A673 (cell line): ENCODE measurements around the gene UCP2.

Experiments used
- EZH2 ChIP-seq: fragments of 200-600 bp; sonication (generic); IDR thresholded peaks from 2 replicates; pipeline ENCODE4 v1.6.1; 2017; ENCODE audit warnings: borderline replicate concordance, low read depth, mild to moderate bottlenecking, mixed read lengths, antibody characterized with exemption, low read length; ENCODE audit not compliant: poor library complexity, severe bottlenecking
- TF ChIP-seq, protein P1 (sequence below): fragments of 300-800, 200-600 bp; sonication (generic); conservative IDR thresholded peaks from 2 replicates; pipeline ENCODE4 v1.5.1; 2017; ENCODE audit warnings: low read depth, mild to moderate bottlenecking, antibody characterized with exemption, low read length, moderate library complexity, mixed read lengths

DNA sequence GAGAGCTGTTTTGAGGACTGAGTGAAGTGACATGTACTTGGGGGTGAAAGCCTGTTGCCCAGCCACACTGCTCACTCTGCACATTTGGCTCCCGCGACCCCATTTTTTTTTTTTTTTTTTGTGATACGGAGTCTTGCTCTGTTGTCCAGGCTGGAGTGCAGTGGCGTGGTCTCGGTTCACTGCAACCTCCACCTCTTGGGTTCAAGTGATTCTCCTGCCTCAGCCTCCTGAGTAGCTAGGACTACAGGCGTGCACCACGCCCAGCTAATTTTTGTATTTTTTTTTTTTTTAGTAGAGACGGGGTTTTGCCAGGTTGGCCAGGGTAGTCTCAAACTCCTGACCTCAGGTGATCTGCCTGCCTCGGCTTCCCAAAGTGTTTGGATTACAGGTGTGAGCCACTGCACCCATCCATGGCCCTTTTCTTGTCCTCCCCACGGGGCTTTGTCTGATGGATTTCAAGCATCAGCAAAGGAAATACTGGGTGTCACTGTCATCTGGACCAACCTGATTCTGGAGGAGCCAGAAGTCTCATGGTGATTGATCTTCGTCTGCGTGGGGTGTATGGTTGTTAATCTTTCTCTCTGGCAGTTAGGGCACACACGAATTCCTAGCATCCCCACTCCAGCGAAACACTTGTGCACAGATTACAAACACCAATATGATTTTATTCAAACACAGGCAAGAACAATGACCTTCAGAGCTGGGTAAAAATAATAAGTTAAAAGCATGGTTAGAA lies 29.6 kb upstream of the UCP2 start:
- TF ChIP-seq, protein P1, sequence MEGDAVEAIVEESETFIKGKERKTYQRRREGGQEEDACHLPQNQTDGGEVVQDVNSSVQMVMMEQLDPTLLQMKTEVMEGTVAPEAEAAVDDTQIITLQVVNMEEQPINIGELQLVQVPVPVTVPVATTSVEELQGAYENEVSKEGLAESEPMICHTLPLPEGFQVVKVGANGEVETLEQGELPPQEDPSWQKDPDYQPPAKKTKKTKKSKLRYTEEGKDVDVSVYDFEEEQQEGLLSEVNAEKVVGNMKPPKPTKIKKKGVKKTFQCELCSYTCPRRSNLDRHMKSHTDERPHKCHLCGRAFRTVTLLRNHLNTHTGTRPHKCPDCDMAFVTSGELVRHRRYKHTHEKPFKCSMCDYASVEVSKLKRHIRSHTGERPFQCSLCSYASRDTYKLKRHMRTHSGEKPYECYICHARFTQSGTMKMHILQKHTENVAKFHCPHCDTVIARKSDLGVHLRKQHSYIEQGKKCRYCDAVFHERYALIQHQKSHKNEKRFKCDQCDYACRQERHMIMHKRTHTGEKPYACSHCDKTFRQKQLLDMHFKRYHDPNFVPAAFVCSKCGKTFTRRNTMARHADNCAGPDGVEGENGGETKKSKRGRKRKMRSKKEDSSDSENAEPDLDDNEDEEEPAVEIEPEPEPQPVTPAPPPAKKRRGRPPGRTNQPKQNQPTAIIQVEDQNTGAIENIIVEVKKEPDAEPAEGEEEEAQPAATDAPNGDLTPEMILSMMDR = no peak
- TF ChIP-seq EZH2 = no peak
